Testis (tissue), 2 donors: ENCODE measurements around the gene ASMTL.

Experiments used
- POLR2A ChIP-seq: fragments of 450-650 bp; IDR thresholded peaks from one replicate; pipeline ENCODE4 v1.6.1; 2017; ENCODE audit warnings: antibody characterized with exemption, mild to moderate bottlenecking, moderate library complexity
- TF ChIP-seq, protein P1 (sequence below), 3 experiments: fragments of 450-650 bp in 2 of 3; fragments of 200-600 bp in 1 of 3; sonication (generic) in 1 of 3; IDR thresholded peaks; one replicate each; pipeline ENCODE4 v1.5.1; 2016 to 2019; ENCODE audit warnings: antibody characterized with exemption in 3 of 3, mild to moderate bottlenecking in 2 of 3, moderate library complexity in 1 of 3

DNA sequence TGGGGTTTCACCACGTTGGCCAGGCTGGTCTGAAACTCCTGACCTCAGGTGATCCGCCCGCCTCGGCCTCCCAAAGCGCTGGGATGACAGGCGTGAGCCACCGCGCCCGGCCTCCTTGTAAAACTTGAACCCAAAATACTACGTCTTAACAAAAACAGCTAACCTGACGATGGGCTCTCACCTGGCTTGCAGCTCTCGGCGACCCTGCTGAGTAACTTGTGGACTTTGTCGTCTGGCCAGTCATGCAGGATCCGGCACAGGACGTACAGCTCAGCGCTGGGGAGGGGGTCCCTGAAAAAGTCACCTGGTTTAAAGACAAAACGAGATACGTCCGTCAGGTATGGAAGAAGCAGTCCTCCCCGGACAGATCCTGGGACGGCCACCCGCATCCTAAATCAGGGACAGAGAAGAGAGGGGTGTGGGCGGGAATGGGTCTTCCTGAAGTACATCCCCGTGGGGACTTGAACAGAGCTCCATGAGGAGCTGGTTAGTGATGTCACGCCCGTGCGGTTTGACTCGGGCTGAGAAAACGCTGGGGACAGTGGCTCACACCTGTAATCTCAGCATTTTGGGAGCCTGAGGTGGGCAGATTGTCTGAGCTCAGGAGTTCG, 40.1 kb downstream of the ASMTL start:
- TF ChIP-seq, protein P1, sequence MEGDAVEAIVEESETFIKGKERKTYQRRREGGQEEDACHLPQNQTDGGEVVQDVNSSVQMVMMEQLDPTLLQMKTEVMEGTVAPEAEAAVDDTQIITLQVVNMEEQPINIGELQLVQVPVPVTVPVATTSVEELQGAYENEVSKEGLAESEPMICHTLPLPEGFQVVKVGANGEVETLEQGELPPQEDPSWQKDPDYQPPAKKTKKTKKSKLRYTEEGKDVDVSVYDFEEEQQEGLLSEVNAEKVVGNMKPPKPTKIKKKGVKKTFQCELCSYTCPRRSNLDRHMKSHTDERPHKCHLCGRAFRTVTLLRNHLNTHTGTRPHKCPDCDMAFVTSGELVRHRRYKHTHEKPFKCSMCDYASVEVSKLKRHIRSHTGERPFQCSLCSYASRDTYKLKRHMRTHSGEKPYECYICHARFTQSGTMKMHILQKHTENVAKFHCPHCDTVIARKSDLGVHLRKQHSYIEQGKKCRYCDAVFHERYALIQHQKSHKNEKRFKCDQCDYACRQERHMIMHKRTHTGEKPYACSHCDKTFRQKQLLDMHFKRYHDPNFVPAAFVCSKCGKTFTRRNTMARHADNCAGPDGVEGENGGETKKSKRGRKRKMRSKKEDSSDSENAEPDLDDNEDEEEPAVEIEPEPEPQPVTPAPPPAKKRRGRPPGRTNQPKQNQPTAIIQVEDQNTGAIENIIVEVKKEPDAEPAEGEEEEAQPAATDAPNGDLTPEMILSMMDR (IDR thresholded peaks at IDR 0.05), result no peak
- TF ChIP-seq POLR2A, result no peak
